MG63 (cell line): ENCODE results near the gene CACNA2D3. TPM values are rescaled to one million over a fixed set of nuclear protein-coding genes. Genes with fewer than 3 reads are reported as not detected.

Experiments
- DNase-seq: peaks from one replicate; pipeline ENCODE4 v3.0.0-alpha.2; 2020
- H3K27me3 ChIP-seq: fragments of 250-450 bp; sonication (Bioruptor Pico); 2 replicates; pipeline ENCODE4 v1.5.1; 2020; ENCODE audit warnings: mild to moderate bottlenecking, moderate library complexity
- H3K36me3 ChIP-seq: fragments of 250-450 bp; sonication (Bioruptor Pico); 2 replicates; pipeline ENCODE4 v1.5.1; 2020; ENCODE audit warnings: mild to moderate bottlenecking, moderate library complexity
- H3K4me3 ChIP-seq: fragments of 250-450 bp; sonication (Bioruptor Pico); 2 replicates; pipeline ENCODE4 v1.5.1; 2020; ENCODE audit warnings: mild to moderate bottlenecking, moderate library complexity
- H3K9me3 ChIP-seq: fragments of 250-450 bp; sonication (Bioruptor Pico); 2 replicates; pipeline ENCODE4 v1.5.1; 2020; ENCODE audit warnings: mild to moderate bottlenecking, moderate library complexity
- total RNA-seq: library from RNA; depleted of rRNA; stranded (reverse); fragments of >200 nt; shearing (Covaris generic); gene quantifications from 2 replicates; pipeline ENCODE4 v1.2.3, GENCODE V29; 2014; ENCODE audit warnings: low replicate concordance

CACNA2D3 gene
- total RNA-seq, 1 experiment from 2014 or later: 2.0 TPM

GRCh38 chr3:54150864-54151467, 28.6 kb downstream of the CACNA2D3 start:
- H3K27me3 ChIP-seq: no peaks in the 10 kb centered on the region
- no peaks in the 10 kb centered on the region for H3K9me3 ChIP-seq
- H3K4me3 ChIP-seq: no peak overlapping the region
- no peaks in the 10 kb centered on the region for H3K36me3 ChIP-seq
- DNase-seq: no peak

- DNase-seq: no peak
- H3K27me3 ChIP-seq: no peaks in the 10 kb centered on the region
- H3K4me3 ChIP-seq: no peak overlapping the region
- no peaks in the 10 kb centered on the region for H3K36me3 ChIP-seq
- H3K9me3 ChIP-seq: no peaks in the 10 kb centered on the region
Observed at GRCh38 chr3:54153477-54153876, 31.1 kb downstream of the CACNA2D3 start.

GRCh38 chr3:54157860-54158259, 35.5 kb downstream of the CACNA2D3 start:
- Histone ChIP-seq H3K4me3 (no peak overlapping the region), H3K27me3 (no peaks in the 10 kb centered on the region), H3K9me3 (no peaks in the 10 kb centered on the region), H3K36me3 (no peaks in the 10 kb centered on the region)
- no peak for DNase-seq

- DNase-seq: no peak
- H3K27me3 ChIP-seq: no peaks in the 10 kb centered on the region
- no peaks in the 10 kb centered on the region for H3K36me3 ChIP-seq
- no peak overlapping the region for H3K4me3 ChIP-seq
- no peaks in the 10 kb centered on the region for H3K9me3 ChIP-seq
Observed at GRCh38 chr3:54159917-54160316, 37.6 kb downstream of the CACNA2D3 start.

GRCh38 chr3:54163441-54163840, 41.1 kb downstream of the CACNA2D3 start:
- no peaks in the 10 kb centered on the region for H3K27me3 ChIP-seq
- H3K36me3 ChIP-seq: no peaks in the 10 kb centered on the region
- no peak overlapping the region for H3K4me3 ChIP-seq
- no peaks in the 10 kb centered on the region for H3K9me3 ChIP-seq
- no peak for DNase-seq

- Histone ChIP-seq H3K27me3 (no peaks in the 10 kb centered on the region), H3K4me3 (no peak overlapping the region), H3K9me3 (no peaks in the 10 kb centered on the region), H3K36me3 (no peaks in the 10 kb centered on the region)
- no peak for DNase-seq
Observed at GRCh38 chr3:54164192-54164975, 42.0 kb downstream of the CACNA2D3 start.

GRCh38 chr3:54165865-54166264, 43.5 kb downstream of the CACNA2D3 start:
- Histone ChIP-seq H3K4me3 (no peak overlapping the region), H3K36me3 (no peaks in the 10 kb centered on the region), H3K9me3 (no peaks in the 10 kb centered on the region), H3K27me3 (no peaks in the 10 kb centered on the region)
- DNase-seq: no peak

GRCh38 chr3:54167999-54168398, 45.6 kb downstream of the CACNA2D3 start:
- H3K27me3 ChIP-seq: no peaks in the 10 kb centered on the region
- DNase-seq: no peak
- no peaks in the 10 kb centered on the region for H3K36me3 ChIP-seq
- no peaks in the 10 kb centered on the region for H3K9me3 ChIP-seq
- no peak overlapping the region for H3K4me3 ChIP-seq

- H3K27me3 ChIP-seq: no peaks in the 10 kb centered on the region
- no peaks in the 10 kb centered on the region for H3K36me3 ChIP-seq
- H3K4me3 ChIP-seq: no peak overlapping the region
- DNase-seq: no peak
- H3K9me3 ChIP-seq: no peaks in the 10 kb centered on the region
Observed at GRCh38 chr3:54168451-54168850, 46.1 kb downstream of the CACNA2D3 start.

- no peaks in the 10 kb centered on the region for H3K36me3 ChIP-seq
- no peaks in the 10 kb centered on the region for H3K27me3 ChIP-seq
- DNase-seq: no peak
- H3K4me3 ChIP-seq: no peak overlapping the region
- no peaks in the 10 kb centered on the region for H3K9me3 ChIP-seq
Observed at GRCh38 chr3:54169524-54169923, 47.2 kb downstream of the CACNA2D3 start.

- DNase-seq: no peak
- no peaks in the 10 kb centered on the region for H3K9me3 ChIP-seq
- H3K4me3 ChIP-seq: no peak overlapping the region
- no peaks in the 10 kb centered on the region for H3K36me3 ChIP-seq
- no peaks in the 10 kb centered on the region for H3K27me3 ChIP-seq
Observed at GRCh38 chr3:54171509-54171908, 49.2 kb downstream of the CACNA2D3 start.

GRCh38 chr3:54171951-54172350, 49.6 kb downstream of the CACNA2D3 start:
- Histone ChIP-seq H3K27me3 (no peaks in the 10 kb centered on the region), H3K36me3 (no peaks in the 10 kb centered on the region), H3K9me3 (no peaks in the 10 kb centered on the region), H3K4me3 (no peak overlapping the region)
- no peak for DNase-seq

GRCh38 chr3:54173371-54173770, 51.0 kb downstream of the CACNA2D3 start:
- no peak overlapping the region for H3K4me3 ChIP-seq
- H3K36me3 ChIP-seq: no peaks in the 10 kb centered on the region
- no peak for DNase-seq
- H3K9me3 ChIP-seq: no peaks in the 10 kb centered on the region
- no peaks in the 10 kb centered on the region for H3K27me3 ChIP-seq

- no peaks in the 10 kb centered on the region for H3K9me3 ChIP-seq
- no peak overlapping the region for H3K4me3 ChIP-seq
- peak; percentile 14 for DNase-seq
- H3K27me3 ChIP-seq: no peaks in the 10 kb centered on the region
- no peaks in the 10 kb centered on the region for H3K36me3 ChIP-seq
Observed at GRCh38 chr3:54176106-54176505, 53.8 kb downstream of the CACNA2D3 start.

GRCh38 chr3:54177816-54178215, 55.5 kb downstream of the CACNA2D3 start:
- no peak overlapping the region for H3K4me3 ChIP-seq
- no peaks in the 10 kb centered on the region for H3K9me3 ChIP-seq
- no peaks in the 10 kb centered on the region for H3K36me3 ChIP-seq
- H3K27me3 ChIP-seq: no peaks in the 10 kb centered on the region
- no peak for DNase-seq

GRCh38 chr3:54178376-54178775, 56.0 kb downstream of the CACNA2D3 start:
- Histone ChIP-seq H3K9me3 (no peaks in the 10 kb centered on the region), H3K4me3 (no peak overlapping the region), H3K27me3 (no peaks in the 10 kb centered on the region), H3K36me3 (no peaks in the 10 kb centered on the region)
- no peak for DNase-seq

- no peaks in the 10 kb centered on the region for H3K9me3 ChIP-seq
- no peaks in the 10 kb centered on the region for H3K36me3 ChIP-seq
- H3K27me3 ChIP-seq: no peaks in the 10 kb centered on the region
- DNase-seq: no peak
- no peak overlapping the region for H3K4me3 ChIP-seq
Observed at GRCh38 chr3:54180921-54181320, 58.6 kb downstream of the CACNA2D3 start.

- Histone ChIP-seq H3K36me3 (no peaks in the 10 kb centered on the region), H3K9me3 (no peaks in the 10 kb centered on the region), H3K27me3 (no peaks in the 10 kb centered on the region), H3K4me3 (no peak overlapping the region)
- DNase-seq: no peak
Observed at GRCh38 chr3:54182242-54182641, 59.9 kb downstream of the CACNA2D3 start.
